Ishikawa (cell line): ENCODE data around the gene MAP2.

Experiments
- CREB1 ChIP-seq: IDR thresholded peaks from 2 replicates; pipeline ENCODE4 v1.6.1; 2012; ENCODE audit warnings: low read depth
- EP300 ChIP-seq: IDR thresholded peaks from 2 replicates; pipeline ENCODE4 v1.6.1; 2012; ENCODE audit warnings: borderline replicate concordance
- FOXM1 ChIP-seq: IDR thresholded peaks from 2 replicates; pipeline ENCODE4 v1.6.1; 2012; ENCODE audit warnings: low read depth, borderline replicate concordance
- NFIC ChIP-seq: IDR thresholded peaks from 2 replicates; pipeline ENCODE4 v1.6.1; 2012
- REST ChIP-seq: IDR thresholded peaks from 2 replicates; pipeline ENCODE4 v1.6.1; 2012; ENCODE audit warnings: low read depth, mild to moderate bottlenecking
- TAF1 ChIP-seq: IDR thresholded peaks from 2 replicates; pipeline ENCODE4 v1.6.1; 2012; ENCODE audit warnings: low read depth, mild to moderate bottlenecking
- TCF12 ChIP-seq: IDR thresholded peaks from 2 replicates; pipeline ENCODE4 v1.6.1; 2012; ENCODE audit warnings: low read depth
- USF1 ChIP-seq: IDR thresholded peaks from 2 replicates; pipeline ENCODE4 v1.6.1; 2012

- TF ChIP-seq USF1 (no peak), TAF1 (no peak), REST (no peak), NFIC (no peak), CREB1 (no peak), EP300 (no peak), FOXM1 (no peak), TCF12 (no peak)
These were observed 150.7 kb downstream of the MAP2 start for GRCh38 chr2:209574515-209574914.
